GM12878 (cell line): ENCODE data around the gene FLNC. TPM values are rescaled to one million over a fixed set of nuclear protein-coding genes. Genes with fewer than 3 reads are reported as not detected.

ENCODE experiments used
- ATAC-seq: fragments of 200-7000 bp; cut with Tn5 transposase; 3 replicates; pipeline ENCODE4 v1.9.1; 2020; ENCODE audit warnings: mild to moderate bottlenecking, moderate library complexity
- BruUV-seq: library from RNA; stranded (reverse); fragments of 400-500 nt; replicated peaks from 2 replicates; lab custom pipeline; 2021; lab: Mats Ljungman, UMichigan
- CTCF ChIA-PET: fragments of 300-600 bp; sonication (Branson Sonifier 250); formaldehyde crosslinking; extraction: SDS; loops from one replicate; lab custom pipeline; 2021; ENCODE audit warnings: inconsistent platforms; lab: Yijun Ruan, JAX
- POLR2A ChIA-PET: fragments of 350-600 bp; formaldehyde crosslinking; extraction: SDS; loops from one replicate; lab custom pipeline; 2021; ENCODE audit warnings: inconsistent platforms; lab: Charles Lee
- RAD21 ChIA-PET: fragments of 300-600 bp; sonication (Branson Sonifier 250); formaldehyde crosslinking; loops from one replicate; lab custom pipeline; 2023; ENCODE audit warnings: antibody characterized with exemption; ENCODE audit not compliant: unreplicated experiment; lab: Charles Lee
- SMC1A ChIA-PET: fragments of 300-600 bp; sonication (Branson Sonifier 250); formaldehyde crosslinking; loops from one replicate; lab custom pipeline; 2023; ENCODE audit not compliant: unreplicated experiment, uncharacterized antibody; lab: Charles Lee
- DNase-seq: peaks from one replicate; pipeline ENCODE4 v3.0.0-alpha.2; 2011; ENCODE audit warnings: low read depth, low spot score
- FAIRE-seq: peaks from 3 replicates; lab custom pipeline; 2011; peaks lifted over from hg19 to GRCh38; lab: Jason Lieb, UNC
- H2AFZ ChIP-seq: 2 replicates; pipeline ENCODE4 v1.6.0; 2011; ENCODE audit warnings: low read depth, low read length, control low read depth; ENCODE audit not compliant: control insufficient read depth
- H3K27ac ChIP-seq: 2 replicates; pipeline ENCODE4 v1.5.1; 2011; ENCODE audit warnings: control low read depth; ENCODE audit not compliant: control insufficient read depth, insufficient read depth
- H3K27me3 ChIP-seq, 2 experiments: replicated peaks in 1 of 2; 2 replicates each; pipeline versions ENCODE4 v1.6.0 to v1.6.1; 2011; ENCODE audit warnings: low read length in 1 of 2; ENCODE audit not compliant: control insufficient read depth in 2 of 2, insufficient read depth in 2 of 2
- H3K36me3 ChIP-seq, 2 experiments: 2 replicates each; pipeline ENCODE4 v1.5.1; 2011; ENCODE audit warnings: low read length in 1 of 2; ENCODE audit not compliant: control insufficient read depth in 2 of 2, insufficient read depth in 2 of 2
- H3K4me1 ChIP-seq: 2 replicates; pipeline ENCODE4 v1.6.1; 2011; ENCODE audit warnings: mild to moderate bottlenecking, low read length, moderate library complexity, mixed read lengths; ENCODE audit not compliant: control insufficient read depth, insufficient read depth
- H3K4me2 ChIP-seq: 2 replicates; pipeline ENCODE4 v1.6.0; 2011; ENCODE audit warnings: control low read depth; ENCODE audit not compliant: control insufficient read depth, insufficient read depth
- H3K4me3 ChIP-seq: fragments of 200-600 bp; sonication (generic); 2 replicates; pipeline ENCODE4 v1.5.1; 2016
- H3K79me2 ChIP-seq: 2 replicates; pipeline ENCODE4 v1.6.0; 2011; ENCODE audit warnings: low read length; ENCODE audit not compliant: control insufficient read depth, insufficient read depth
- H3K9ac ChIP-seq: 2 replicates; pipeline ENCODE4 v1.8.0; 2011; ENCODE audit warnings: low read length, control low read depth, mixed read lengths; ENCODE audit not compliant: control insufficient read depth, insufficient read depth
- H3K9me3 ChIP-seq: replicated peaks from 3 replicates; pipeline ENCODE4 v1.5.1; 2011; ENCODE audit warnings: mild to moderate bottlenecking, low read length; ENCODE audit not compliant: control insufficient read depth, insufficient read depth
- H4K20me1 ChIP-seq: 2 replicates; pipeline ENCODE4 v1.6.0; 2011; ENCODE audit not compliant: control insufficient read depth, insufficient read depth
- ASH2L ChIP-seq: fragments of 300-600, 200-600 bp; sonication (generic); IDR thresholded peaks from 2 replicates; pipeline ENCODE4 v1.6.1; 2017; ENCODE audit warnings: low read depth, mild to moderate bottlenecking, borderline replicate concordance
- ATF3 ChIP-seq: IDR thresholded peaks from 2 replicates; pipeline ENCODE4 v1.6.1; 2011; ENCODE audit warnings: low read depth, mild to moderate bottlenecking, low read length, moderate library complexity, borderline replicate concordance; ENCODE audit errors: extremely low read depth
- CHD4 ChIP-seq: fragments of 200-600 bp; sonication (generic); IDR thresholded peaks from 2 replicates; pipeline ENCODE4 v1.6.1; 2016; ENCODE audit warnings: mild to moderate bottlenecking
- KAT2A ChIP-seq: conservative IDR thresholded peaks from 2 replicates; pipeline ENCODE4 v1.6.1; 2011; ENCODE audit warnings: low read depth, low read length; ENCODE audit not compliant: control insufficient read depth
- NFXL1 ChIP-seq: fragments of 450-650 bp; IDR thresholded peaks from 2 replicates; pipeline ENCODE4 v1.6.1; 2017; ENCODE audit warnings: antibody characterized with exemption, mild to moderate bottlenecking, borderline replicate concordance
- PKNOX1 ChIP-seq: fragments of 450-650 bp; IDR thresholded peaks from 2 replicates; pipeline ENCODE4 v1.6.1; 2016; ENCODE audit warnings: mild to moderate bottlenecking
- POLR2AphosphoS2 ChIP-seq: IDR thresholded peaks from 2 replicates; pipeline ENCODE4 v1.6.1; 2011; ENCODE audit warnings: low read depth, mild to moderate bottlenecking, low read length, improper control_type of control experiment, moderate library complexity
- RB1 ChIP-seq: fragments of 450-650 bp; formaldehyde crosslinking; IDR thresholded peaks from 2 replicates; pipeline ENCODE4 v1.6.1; 2017; ENCODE audit warnings: mild to moderate bottlenecking, borderline replicate concordance
- RBBP5 ChIP-seq: fragments of 200-600 bp; sonication (generic); conservative IDR thresholded peaks from 2 replicates; pipeline ENCODE4 v1.6.1; 2016
- RCOR1 ChIP-seq: conservative IDR thresholded peaks from 2 replicates; pipeline ENCODE4 v1.6.1; 2012; ENCODE audit warnings: low read depth, low read length, improper control_type of control experiment
- SIX5 ChIP-seq: IDR thresholded peaks from 2 replicates; pipeline ENCODE4 v1.6.1; 2011; ENCODE audit warnings: mild to moderate bottlenecking, low read depth, low read length, moderate library complexity; ENCODE audit not compliant: severe bottlenecking
- SMARCA5 ChIP-seq: fragments of 450-650 bp; IDR thresholded peaks from 2 replicates; pipeline ENCODE4 v1.6.1; 2017; ENCODE audit warnings: mild to moderate bottlenecking
- WGBS: methylation state at CpG from one replicate; pipeline ENCODE4 v1.1.6; 2016; ENCODE audit warnings: low lambda C conversion rate; ENCODE audit not compliant: insufficient replicate concordance, insufficient coverage; ENCODE audit errors: missing lambda C conversion rate; 5-methylcytosine and 5-hydroxymethylcytosine counted together
- in situ Hi-C: fragments of 300-500 bp; cut with MboI; formaldehyde crosslinking; loops from 9 replicates; pipeline ENCODE4 v1.14.3; 2018; ENCODE audit warnings: mixed read lengths
- intact Hi-C: fragments of 100-400 bp; cut with micrococcal nuclease; formaldehyde crosslinking; loops from one replicate; pipeline ENCODE4 v1.14.2; 2022; ENCODE audit not compliant: unreplicated experiment
- polyA plus RNA-seq, 11 experiments: library from polyadenylated mRNA; depleted of rRNA in 4 of 11; unstranded in 6 of 11; stranded (reverse) in 5 of 11; fragments of >200 nt; fragmentation: Nextera tagmentation in 4 of 11; fragmentation: Illumina TruSeq in 1 of 11; extraction: Ambion mirVana in 4 of 11; extraction: Trizol in 1 of 11; gene quantifications; 1 replicate in 1 of 11; 2 replicates in 10 of 11; pipeline versions ENCODE4 v1.2.1 to v1.2.3, GENCODE V29; 2011 to 2016; ENCODE audit warnings: inconsistent platforms in 2 of 11, missing spikeins in 2 of 11, low read depth in 1 of 11
- total RNA-seq, 4 experiments: library from RNA; depleted of rRNA in 3 of 4; stranded (reverse); fragments of >200 nt in 3 of 4; fragmentation: Illumina TruSeq in 1 of 4; extraction: Trizol in 1 of 4; gene quantifications; 2 replicates each; pipeline versions ENCODE4 v1.2.1 to v1.2.3, GENCODE V29; 2013 to 2021

The FLNC gene
- total and polyA plus RNA-seq, 10 of the 15 experiments (the other 5 are each of a cell fraction or from before 2014, with no cell fraction given) = 0.01 to 0.21 (median 0.06) TPM; not detected in 3

GRCh38 chr7:128845475-128845874, 15.3 kb downstream of the FLNC start:
- Histone ChIP-seq H3K27me3 (no peaks in the 10 kb centered on the region; a peak in 1 of 4 replicates), H2AFZ (no peak overlapping the region), H3K4me2 (no peak overlapping the region), H3K9me3 (no peaks in the 10 kb centered on the region), H3K9ac (no peak overlapping the region), H3K4me1 (no peaks in the 10 kb centered on the region; the same call in 1 of the 2 replicates), H3K27ac (no peak overlapping the region), H4K20me1 (no peaks in the 10 kb centered on the region), H3K79me2 (no peaks in the 10 kb centered on the region), H3K4me3 (no peak overlapping the region), H3K36me3 (no peaks in the 10 kb centered on the region)
- no peak for DNase-seq
- TF ChIP-seq CHD4 (no peak), PKNOX1 (no peak), SMARCA5 (no peak), ATF3 (no peak), ASH2L (no peak), KAT2A (no peak), NFXL1 (no peak), RB1 (no peak), RBBP5 (no peak), POLR2AphosphoS2 (no peak), RCOR1 (no peak), SIX5 (no peak)
- CTCF ChIA-PET = interaction anchor here (2.0 kb wide), 1 partner anchor 38 kb away, joined by 6 read pairs; no protein-coding TSS in a partner anchor
- no peak for FAIRE-seq
- no peak for ATAC-seq
- SMC1A ChIA-PET = no interaction called here
- intact Hi-C loops = no loop called here
- in situ Hi-C loops = no loop called here
- RAD21 ChIA-PET = no interaction called here
- POLR2A ChIA-PET = interaction anchor here (0.6 kb wide), 1 partner anchor 267 kb away, joined by 3 read pairs; no protein-coding TSS in a partner anchor
- WGBS = 24% methylated on average over 4 of the region's 5 CpGs
- no TSS peak for BruUV-seq
